HEK293T (cell line): Measurements from ENCODE around the gene SPTBN4.

Experiments
- ARNT ChIP-seq: fragments of 450-650 bp; IDR thresholded peaks from 2 replicates; pipeline ENCODE4 v1.6.1; 2017; ENCODE audit warnings: mild to moderate bottlenecking
- BHLHE40 ChIP-seq: fragments of 450-650 bp; IDR thresholded peaks from 2 replicates; pipeline ENCODE4 v1.6.1; 2016; ENCODE audit warnings: mild to moderate bottlenecking, moderate library complexity, borderline replicate concordance
- ELF4 ChIP-seq: fragments of 450-650 bp; IDR thresholded peaks from 2 replicates; pipeline ENCODE4 v1.6.1; 2017; ENCODE audit warnings: antibody characterized with exemption
- FOXA1 ChIP-seq: fragments of 450-650 bp; IDR thresholded peaks from 2 replicates; pipeline ENCODE4 v1.6.1; 2016; ENCODE audit warnings: mild to moderate bottlenecking
- FOXK2 ChIP-seq: fragments of 450-650 bp; IDR thresholded peaks from 2 replicates; pipeline ENCODE4 v1.6.1; 2016; ENCODE audit warnings: mild to moderate bottlenecking
- FOXM1 ChIP-seq: fragments of 450-650 bp; IDR thresholded peaks from 2 replicates; pipeline ENCODE4 v1.6.1; 2017; ENCODE audit warnings: mild to moderate bottlenecking, borderline replicate concordance
- HDGF ChIP-seq: fragments of 450-650 bp; IDR thresholded peaks from 2 replicates; pipeline ENCODE4 v1.6.1; 2017; ENCODE audit warnings: antibody characterized with exemption, borderline replicate concordance
- NFRKB ChIP-seq: fragments of 450-650 bp; IDR thresholded peaks from 2 replicates; pipeline ENCODE4 v1.6.1; 2016; ENCODE audit warnings: mild to moderate bottlenecking, moderate library complexity
- PKNOX1 ChIP-seq: fragments of 450-650 bp; IDR thresholded peaks from 2 replicates; pipeline ENCODE4 v1.6.1; 2016
- SUZ12 ChIP-seq: fragments of 450-650 bp; IDR thresholded peaks from 2 replicates; pipeline ENCODE4 v1.6.1; 2016; ENCODE audit warnings: mild to moderate bottlenecking
- TARDBP ChIP-seq: fragments of 450-650 bp; IDR thresholded peaks from 2 replicates; pipeline ENCODE4 v1.6.1; 2016
- ZNF384 ChIP-seq: fragments of 450-650 bp; IDR thresholded peaks from 2 replicates; pipeline ENCODE4 v1.6.1; 2016

- TF ChIP-seq SUZ12 (no peak), PKNOX1 (no peak), FOXM1 (no peak), TARDBP (no peak), ARNT (no peak), BHLHE40 (no peak), ZNF384 (no peak), HDGF (no peak), FOXK2 (no peak), NFRKB (no peak), ELF4 (no peak), FOXA1 (no peak)
Measured at GRCh38 chr19:40492274-40492673, 25.5 kb downstream of the SPTBN4 start.
